ENCODE results near the gene SDK2. TPM values are rescaled to one million over a fixed set of nuclear protein-coding genes. Genes with fewer than 3 reads are reported as not detected.

Gene SDK2
- total and polyA plus RNA-seq, 2 of the 8 experiments (the other 6 are each of a cell fraction or from before 2014, with no cell fraction given) = 3.9 to 4.1 TPM

DNA sequence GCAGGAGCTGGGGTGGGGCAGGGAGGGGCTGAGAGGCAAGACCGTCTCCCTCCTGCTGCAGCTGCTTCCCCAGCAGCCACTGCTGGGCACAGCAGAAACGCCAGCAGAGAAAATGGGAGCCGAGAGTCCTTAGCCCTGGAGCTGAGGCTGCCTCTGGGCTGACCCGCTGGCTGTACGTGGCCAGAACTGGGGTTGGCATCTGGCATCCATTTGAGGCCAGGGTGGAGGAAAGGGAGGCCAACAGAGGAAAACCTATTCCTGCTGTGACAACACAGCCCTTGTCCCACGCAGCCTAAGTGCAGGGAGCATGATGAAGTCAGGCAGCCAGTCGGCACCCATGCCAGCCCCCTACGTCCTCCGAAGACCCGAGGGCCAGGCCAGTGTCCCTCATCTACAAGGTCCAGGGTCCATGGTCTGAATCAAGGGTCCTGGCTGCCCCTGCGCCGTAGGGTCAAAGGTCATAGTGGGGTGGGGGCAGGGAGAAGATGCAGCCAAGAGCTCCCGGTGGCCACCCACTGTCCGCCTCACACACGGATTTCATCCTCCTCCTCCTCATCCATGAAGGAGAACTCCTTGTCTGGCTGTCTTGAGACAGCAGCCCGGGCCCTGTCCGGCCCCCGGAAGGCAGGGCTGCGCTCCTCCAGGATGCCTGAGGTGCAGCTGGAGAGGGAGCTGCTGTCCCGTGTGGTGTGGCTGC, 359.2 kb downstream of the SDK2 start (continued):
- TF ChIP-seq, protein P1, sequence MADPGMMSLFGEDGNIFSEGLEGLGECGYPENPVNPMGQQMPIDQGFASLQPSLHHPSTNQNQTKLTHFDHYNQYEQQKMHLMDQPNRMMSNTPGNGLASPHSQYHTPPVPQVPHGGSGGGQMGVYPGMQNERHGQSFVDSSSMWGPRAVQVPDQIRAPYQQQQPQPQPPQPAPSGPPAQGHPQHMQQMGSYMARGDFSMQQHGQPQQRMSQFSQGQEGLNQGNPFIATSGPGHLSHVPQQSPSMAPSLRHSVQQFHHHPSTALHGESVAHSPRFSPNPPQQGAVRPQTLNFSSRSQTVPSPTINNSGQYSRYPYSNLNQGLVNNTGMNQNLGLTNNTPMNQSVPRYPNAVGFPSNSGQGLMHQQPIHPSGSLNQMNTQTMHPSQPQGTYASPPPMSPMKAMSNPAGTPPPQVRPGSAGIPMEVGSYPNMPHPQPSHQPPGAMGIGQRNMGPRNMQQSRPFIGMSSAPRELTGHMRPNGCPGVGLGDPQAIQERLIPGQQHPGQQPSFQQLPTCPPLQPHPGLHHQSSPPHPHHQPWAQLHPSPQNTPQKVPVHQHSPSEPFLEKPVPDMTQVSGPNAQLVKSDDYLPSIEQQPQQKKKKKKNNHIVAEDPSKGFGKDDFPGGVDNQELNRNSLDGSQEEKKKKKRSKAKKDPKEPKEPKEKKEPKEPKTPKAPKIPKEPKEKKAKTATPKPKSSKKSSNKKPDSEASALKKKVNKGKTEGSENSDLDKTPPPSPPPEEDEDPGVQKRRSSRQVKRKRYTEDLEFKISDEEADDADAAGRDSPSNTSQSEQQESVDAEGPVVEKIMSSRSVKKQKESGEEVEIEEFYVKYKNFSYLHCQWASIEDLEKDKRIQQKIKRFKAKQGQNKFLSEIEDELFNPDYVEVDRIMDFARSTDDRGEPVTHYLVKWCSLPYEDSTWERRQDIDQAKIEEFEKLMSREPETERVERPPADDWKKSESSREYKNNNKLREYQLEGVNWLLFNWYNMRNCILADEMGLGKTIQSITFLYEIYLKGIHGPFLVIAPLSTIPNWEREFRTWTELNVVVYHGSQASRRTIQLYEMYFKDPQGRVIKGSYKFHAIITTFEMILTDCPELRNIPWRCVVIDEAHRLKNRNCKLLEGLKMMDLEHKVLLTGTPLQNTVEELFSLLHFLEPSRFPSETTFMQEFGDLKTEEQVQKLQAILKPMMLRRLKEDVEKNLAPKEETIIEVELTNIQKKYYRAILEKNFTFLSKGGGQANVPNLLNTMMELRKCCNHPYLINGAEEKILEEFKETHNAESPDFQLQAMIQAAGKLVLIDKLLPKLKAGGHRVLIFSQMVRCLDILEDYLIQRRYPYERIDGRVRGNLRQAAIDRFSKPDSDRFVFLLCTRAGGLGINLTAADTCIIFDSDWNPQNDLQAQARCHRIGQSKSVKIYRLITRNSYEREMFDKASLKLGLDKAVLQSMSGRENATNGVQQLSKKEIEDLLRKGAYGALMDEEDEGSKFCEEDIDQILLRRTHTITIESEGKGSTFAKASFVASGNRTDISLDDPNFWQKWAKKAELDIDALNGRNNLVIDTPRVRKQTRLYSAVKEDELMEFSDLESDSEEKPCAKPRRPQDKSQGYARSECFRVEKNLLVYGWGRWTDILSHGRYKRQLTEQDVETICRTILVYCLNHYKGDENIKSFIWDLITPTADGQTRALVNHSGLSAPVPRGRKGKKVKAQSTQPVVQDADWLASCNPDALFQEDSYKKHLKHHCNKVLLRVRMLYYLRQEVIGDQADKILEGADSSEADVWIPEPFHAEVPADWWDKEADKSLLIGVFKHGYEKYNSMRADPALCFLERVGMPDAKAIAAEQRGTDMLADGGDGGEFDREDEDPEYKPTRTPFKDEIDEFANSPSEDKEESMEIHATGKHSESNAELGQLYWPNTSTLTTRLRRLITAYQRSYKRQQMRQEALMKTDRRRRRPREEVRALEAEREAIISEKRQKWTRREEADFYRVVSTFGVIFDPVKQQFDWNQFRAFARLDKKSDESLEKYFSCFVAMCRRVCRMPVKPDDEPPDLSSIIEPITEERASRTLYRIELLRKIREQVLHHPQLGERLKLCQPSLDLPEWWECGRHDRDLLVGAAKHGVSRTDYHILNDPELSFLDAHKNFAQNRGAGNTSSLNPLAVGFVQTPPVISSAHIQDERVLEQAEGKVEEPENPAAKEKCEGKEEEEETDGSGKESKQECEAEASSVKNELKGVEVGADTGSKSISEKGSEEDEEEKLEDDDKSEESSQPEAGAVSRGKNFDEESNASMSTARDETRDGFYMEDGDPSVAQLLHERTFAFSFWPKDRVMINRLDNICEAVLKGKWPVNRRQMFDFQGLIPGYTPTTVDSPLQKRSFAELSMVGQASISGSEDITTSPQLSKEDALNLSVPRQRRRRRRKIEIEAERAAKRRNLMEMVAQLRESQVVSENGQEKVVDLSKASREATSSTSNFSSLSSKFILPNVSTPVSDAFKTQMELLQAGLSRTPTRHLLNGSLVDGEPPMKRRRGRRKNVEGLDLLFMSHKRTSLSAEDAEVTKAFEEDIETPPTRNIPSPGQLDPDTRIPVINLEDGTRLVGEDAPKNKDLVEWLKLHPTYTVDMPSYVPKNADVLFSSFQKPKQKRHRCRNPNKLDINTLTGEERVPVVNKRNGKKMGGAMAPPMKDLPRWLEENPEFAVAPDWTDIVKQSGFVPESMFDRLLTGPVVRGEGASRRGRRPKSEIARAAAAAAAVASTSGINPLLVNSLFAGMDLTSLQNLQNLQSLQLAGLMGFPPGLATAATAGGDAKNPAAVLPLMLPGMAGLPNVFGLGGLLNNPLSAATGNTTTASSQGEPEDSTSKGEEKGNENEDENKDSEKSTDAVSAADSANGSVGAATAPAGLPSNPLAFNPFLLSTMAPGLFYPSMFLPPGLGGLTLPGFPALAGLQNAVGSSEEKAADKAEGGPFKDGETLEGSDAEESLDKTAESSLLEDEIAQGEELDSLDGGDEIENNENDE (IDR thresholded peaks at IDR 0.05; ENCODE audit: insufficient replicate concordance, low read length) = no peak
- TF ChIP-seq POLR2A (IDR thresholded peaks at IDR 0.05; ENCODE audit: control extremely low read depth in 1 of 2, low read depth in 2 of 2, low read length in 2 of 2) (no peak), JUN (IDR thresholded peaks at IDR 0.05; ENCODE audit: low read depth, low read length) (no peak), KDM4A (IDR thresholded peaks at IDR 0.05; ENCODE audit: low read depth, low read length, severe bottlenecking) (no peak), GABPA (IDR thresholded peaks at IDR 0.05; ENCODE audit: borderline replicate concordance, insufficient read depth, low read length) (no peak), CBX5 (IDR thresholded peaks at IDR 0.05; ENCODE audit: low read depth, low read length) (no peak), BACH1 (IDR thresholded peaks at IDR 0.05; ENCODE audit: low read length) (no peak), CEBPB (IDR thresholded peaks at IDR 0.05; ENCODE audit: low read depth, low read length) (no peak), RNF2 (IDR thresholded peaks at IDR 0.05; ENCODE audit: borderline replicate concordance, low read depth, low read length, missing control alignments, poor library complexity, severe bottlenecking) (no peak), FOSL1 (IDR thresholded peaks at IDR 0.05; ENCODE audit: insufficient read depth, low read depth, low read length) (no peak)
